OCI-LY7 (cell line): ENCODE measurements around the gene LIPC. TPM values are rescaled to one million over a fixed set of nuclear protein-coding genes. Genes with fewer than 3 reads are reported as not detected.

Experiments
- BruUV-seq: library from RNA; stranded (reverse); fragments of 400-500 nt; replicated peaks from 2 replicates; lab custom pipeline; 2021; lab: Mats Ljungman, UMichigan
- CTCF ChIA-PET: fragments of 300-600 bp; sonication (Branson Sonifier 250); formaldehyde crosslinking; loops from one replicate; lab custom pipeline; 2022; ENCODE audit warnings: antibody characterized with exemption; ENCODE audit not compliant: unreplicated experiment; lab: Charles Lee
- POLR2A ChIA-PET: fragments of 300-600 bp; sonication (Branson Sonifier 250); formaldehyde crosslinking; loops from one replicate; lab custom pipeline; 2022; ENCODE audit warnings: antibody characterized with exemption; lab: Charles Lee
- DNase-seq: peaks from one replicate; pipeline ENCODE4 v3.0.0-alpha.2; 2015; ENCODE audit warnings: low spot score
- H2AFZ ChIP-seq: fragments of 200-600 bp; sonication (generic), shearing (Covaris generic); 2 replicates; pipeline ENCODE4 v1.6.1; 2014; ENCODE audit warnings: mild to moderate bottlenecking, antibody characterized with exemption, low read length, moderate library complexity
- H3K27ac ChIP-seq: fragments of 200-600 bp; sonication (generic); 2 replicates; pipeline ENCODE4 v1.5.1; 2014; ENCODE audit warnings: mixed run types, low read depth, mild to moderate bottlenecking, moderate library complexity, low read length, inconsistent platforms; ENCODE audit not compliant: poor library complexity, severe bottlenecking
- H3K36me3 ChIP-seq: fragments of 200-600 bp; sonication (generic); 2 replicates; pipeline ENCODE4 v1.6.1; 2014; ENCODE audit warnings: mild to moderate bottlenecking, antibody characterized with exemption, low read length, moderate library complexity, mixed read lengths; ENCODE audit not compliant: insufficient read depth
- H3K4me1 ChIP-seq: fragments of 200-600 bp; sonication (generic); 2 replicates; pipeline ENCODE4 v1.5.1; 2014; ENCODE audit warnings: mild to moderate bottlenecking, low read length; ENCODE audit not compliant: insufficient read depth, poor library complexity, severe bottlenecking
- H3K4me2 ChIP-seq: fragments of 200-600 bp; sonication (generic); 2 replicates; pipeline ENCODE4 v1.6.1; 2014; ENCODE audit warnings: mild to moderate bottlenecking, low read length
- H3K4me3 ChIP-seq: fragments of 200-600 bp; sonication (generic); 2 replicates; pipeline ENCODE4 v1.5.1; 2014; ENCODE audit warnings: mild to moderate bottlenecking, low read depth, low read length; ENCODE audit not compliant: poor library complexity, severe bottlenecking
- H3K79me2 ChIP-seq: fragments of 200-600 bp; sonication (generic); 2 replicates; pipeline ENCODE4 v1.6.1; 2016; ENCODE audit warnings: low read depth, mild to moderate bottlenecking, low read length, moderate library complexity, mixed read lengths; ENCODE audit not compliant: insufficient read depth
- H3K9me2 ChIP-seq: fragments of 200-600 bp; sonication (generic); 2 replicates; pipeline ENCODE4 v1.6.1; 2016; ENCODE audit warnings: mild to moderate bottlenecking, low read length, mixed read lengths; ENCODE audit not compliant: insufficient read depth
- H3K9me3 ChIP-seq: fragments of 200-600 bp; sonication (generic); 2 replicates; pipeline ENCODE4 v1.6.1; 2014; ENCODE audit warnings: mild to moderate bottlenecking, mixed run types, low read length, mixed read lengths
- H4K20me1 ChIP-seq: fragments of 200-600 bp; sonication (generic); 2 replicates; pipeline ENCODE4 v1.6.1; 2014; ENCODE audit warnings: mild to moderate bottlenecking, antibody characterized with exemption, low read length, moderate library complexity, mixed read lengths; ENCODE audit not compliant: insufficient read depth
- EZH2phosphoT487 ChIP-seq: fragments of 200-600 bp; sonication (generic); IDR thresholded peaks from 2 replicates; pipeline ENCODE4 v1.6.1; 2018; ENCODE audit warnings: low read depth, borderline replicate concordance, mild to moderate bottlenecking, mixed run types, antibody characterized with exemption, low read length, moderate library complexity, mixed read lengths
- intact Hi-C: fragments of 100-400 bp; cut with micrococcal nuclease; formaldehyde crosslinking; loops from one replicate; pipeline ENCODE4 v1.10.0; 2022; ENCODE audit not compliant: unreplicated experiment
- total RNA-seq, 2 experiments: library from RNA; depleted of rRNA in 1 of 2; stranded (reverse); fragments of >200 nt in 1 of 2; shearing (Covaris generic) in 1 of 2; gene quantifications; 2 replicates each; pipeline ENCODE4 v1.2.3, GENCODE V29; 2014 to 2022
- TF ChIP-seq, protein P1 (sequence below): fragments of 200-600 bp; sonication (generic); conservative IDR thresholded peaks from 2 replicates; pipeline ENCODE4 v1.5.1; 2014; ENCODE audit warnings: mild to moderate bottlenecking, antibody characterized with exemption, low read length, moderate library complexity, mixed read lengths

The LIPC gene
- total RNA-seq, 2 experiments from 2014 or later, result 0.50 TPM; not detected in 1

GRCh38 chr15:58415636-58416035 lies 16.2 kb upstream of the LIPC start:
- CTCF ChIA-PET, result no interaction called here
- no peak overlapping the region for H2AFZ ChIP-seq
- peaks cover 2% of the 10 kb centered on the region for H3K4me1 ChIP-seq
- no peak overlapping the region for H3K27ac ChIP-seq
- TF ChIP-seq EZH2phosphoT487, result no peak
- TF ChIP-seq, protein P1, sequence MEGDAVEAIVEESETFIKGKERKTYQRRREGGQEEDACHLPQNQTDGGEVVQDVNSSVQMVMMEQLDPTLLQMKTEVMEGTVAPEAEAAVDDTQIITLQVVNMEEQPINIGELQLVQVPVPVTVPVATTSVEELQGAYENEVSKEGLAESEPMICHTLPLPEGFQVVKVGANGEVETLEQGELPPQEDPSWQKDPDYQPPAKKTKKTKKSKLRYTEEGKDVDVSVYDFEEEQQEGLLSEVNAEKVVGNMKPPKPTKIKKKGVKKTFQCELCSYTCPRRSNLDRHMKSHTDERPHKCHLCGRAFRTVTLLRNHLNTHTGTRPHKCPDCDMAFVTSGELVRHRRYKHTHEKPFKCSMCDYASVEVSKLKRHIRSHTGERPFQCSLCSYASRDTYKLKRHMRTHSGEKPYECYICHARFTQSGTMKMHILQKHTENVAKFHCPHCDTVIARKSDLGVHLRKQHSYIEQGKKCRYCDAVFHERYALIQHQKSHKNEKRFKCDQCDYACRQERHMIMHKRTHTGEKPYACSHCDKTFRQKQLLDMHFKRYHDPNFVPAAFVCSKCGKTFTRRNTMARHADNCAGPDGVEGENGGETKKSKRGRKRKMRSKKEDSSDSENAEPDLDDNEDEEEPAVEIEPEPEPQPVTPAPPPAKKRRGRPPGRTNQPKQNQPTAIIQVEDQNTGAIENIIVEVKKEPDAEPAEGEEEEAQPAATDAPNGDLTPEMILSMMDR, result no peak
- H3K79me2 ChIP-seq, result no peaks in the 10 kb centered on the region
- POLR2A ChIA-PET, result interaction anchor here (0.7 kb wide), 1 partner anchor 91 kb away, joined by 4 read pairs; no protein-coding TSS in a partner anchor
- H3K36me3 ChIP-seq, result no peaks in the 10 kb centered on the region
- H3K9me2 ChIP-seq, result no peaks in the 10 kb centered on the region
- no TSS peak for BruUV-seq
- intact Hi-C loops, result no loop called here
- H3K4me3 ChIP-seq, result no peak overlapping the region
- H3K4me2 ChIP-seq, result no peak overlapping the region
- H3K9me3 ChIP-seq, result peaks cover 5% of the 10 kb centered on the region; the same call in 1 of the 2 replicates
- no peak for DNase-seq
- H4K20me1 ChIP-seq, result no peaks in the 10 kb centered on the region

- POLR2A ChIA-PET, result interaction anchor here (0.6 kb wide), 1 partner anchor 9 kb away, joined by 6 read pairs; no protein-coding TSS in a partner anchor
- CTCF ChIA-PET, result no interaction called here
Observed at GRCh38 chr15:58416963-58417362, 14.8 kb upstream of the LIPC start.

DNA sequence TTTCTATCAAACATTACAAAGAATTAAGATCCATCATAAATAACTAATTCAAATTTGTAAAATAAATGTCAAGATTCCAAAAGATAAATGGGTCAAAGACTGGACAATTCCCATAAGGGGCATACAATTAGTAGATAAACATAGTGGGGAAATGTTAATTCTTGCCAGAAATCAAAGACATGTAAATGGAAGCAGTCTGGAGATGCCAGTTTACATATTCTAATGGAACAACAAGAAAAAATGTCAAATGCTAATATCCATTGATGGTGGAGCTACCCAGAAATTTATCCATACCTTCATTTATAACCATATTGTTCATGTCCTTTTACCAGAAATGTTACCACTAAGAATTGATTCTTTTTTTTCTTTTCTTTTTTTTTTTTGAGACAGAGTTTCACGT lies 13.7 kb upstream of the LIPC start:
- BruUV-seq, result no TSS peak
- H3K4me1 ChIP-seq, result no peaks in the 10 kb centered on the region
- no peak overlapping the region for H3K4me2 ChIP-seq
- no peak overlapping the region for H3K27ac ChIP-seq
- DNase-seq, result no peak
- H3K4me3 ChIP-seq, result no peak overlapping the region
- ChIA-PET CTCF (no interaction called here), POLR2A (interaction anchor here (0.6 kb wide), 1 partner anchor 1566 kb away, joined by 3 read pairs; no protein-coding TSS in a partner anchor)
- H3K9me2 ChIP-seq, result no peaks in the 10 kb centered on the region
- H3K36me3 ChIP-seq, result no peaks in the 10 kb centered on the region
- H3K9me3 ChIP-seq, result peaks cover 5% of the 10 kb centered on the region; the same call in 1 of the 2 replicates
- intact Hi-C loops, result no loop called here
- no peaks in the 10 kb centered on the region for H3K79me2 ChIP-seq
- TF ChIP-seq EZH2phosphoT487, result no peak
- TF ChIP-seq, protein P1, result no peak
- no peaks in the 10 kb centered on the region for H4K20me1 ChIP-seq
- H2AFZ ChIP-seq, result no peak overlapping the region

More at GRCh38 chr15:58416963-58417362, 14.8 kb upstream of the LIPC start:
- no peak overlapping the region for H3K4me3 ChIP-seq
- DNase-seq, result no peak
- no peaks in the 10 kb centered on the region for H3K36me3 ChIP-seq
- TF ChIP-seq, protein P1, result no peak
- TF ChIP-seq EZH2phosphoT487, result no peak
- no peaks in the 10 kb centered on the region for H4K20me1 ChIP-seq
- H2AFZ ChIP-seq, result no peak overlapping the region
- no peaks in the 10 kb centered on the region for H3K79me2 ChIP-seq
- no peak overlapping the region for H3K4me2 ChIP-seq
- intact Hi-C loops, result no loop called here
- no peaks in the 10 kb centered on the region for H3K9me2 ChIP-seq
- no peak overlapping the region for H3K27ac ChIP-seq
- peaks cover 5% of the 10 kb centered on the region; the same call in 1 of the 2 replicates for H3K9me3 ChIP-seq
- no TSS peak for BruUV-seq
- H3K4me1 ChIP-seq, result no peaks in the 10 kb centered on the region
